Measurements from ENCODE around the gene SPTBN4.
"Not testable (repeated sequence)": the region's sequence is repeated elsewhere in the genome, so short reads cannot be mapped to it uniquely, and the experiment has no call there.

Gene SPTBN4

GRCh38 chr19:40589591-40590429 lies 123.0 kb downstream of the SPTBN4 start:
- DNase-seq, result no peak

GRCh38 chr19:40590464-40591265 lies 123.9 kb downstream of the SPTBN4 start:
- DNase-seq, result no peak

GRCh38 chr19:40591724-40592123 lies 124.9 kb downstream of the SPTBN4 start:
- not testable (repeated sequence) for DNase-seq

GRCh38 chr19:40592170-40592569 lies 125.4 kb downstream of the SPTBN4 start:
- DNase-seq, result peak; percentile 61

GRCh38 chr19:40594255-40594654 lies 127.5 kb downstream of the SPTBN4 start:
- DNase-seq, result no peak

- DNase-seq, result no peak
These were observed 127.9 kb downstream of the SPTBN4 start for GRCh38 chr19:40594657-40595091.

GRCh38 chr19:40596608-40597328 lies 130.0 kb downstream of the SPTBN4 start:
- no peak for DNase-seq

GRCh38 chr19:40597329-40597838 lies 130.6 kb downstream of the SPTBN4 start:
- DNase-seq, result no peak

- peak; percentile 86 for DNase-seq
These were observed 131.5 kb downstream of the SPTBN4 start for GRCh38 chr19:40598121-40598917.

GRCh38 chr19:40598918-40599307 lies 132.1 kb downstream of the SPTBN4 start:
- DNase-seq, result no peak

GRCh38 chr19:40599331-40599901 lies 132.6 kb downstream of the SPTBN4 start:
- peak; percentile 45 for DNase-seq

GRCh38 chr19:40599902-40600569 lies 133.2 kb downstream of the SPTBN4 start:
- DNase-seq, result no peak

- DNase-seq, result no peak
These were observed 133.9 kb downstream of the SPTBN4 start for GRCh38 chr19:40600570-40601133.

GRCh38 chr19:40601134-40601974 lies 134.6 kb downstream of the SPTBN4 start, which contains the start of gene LTBP4:
Gene LTBP4, plus strand, starts transcription at chr19:40601369. Its CDS starts 19 bp downstream, at chr19:40601388.
- DNase-seq, result peak; percentile 50

GRCh38 chr19:40603071-40603388 lies 136.2 kb downstream of the SPTBN4 start:
- no peak for DNase-seq

- DNase-seq, result peak; percentile 99
These were observed 136.8 kb downstream of the SPTBN4 start for GRCh38 chr19:40603389-40604170.

- no peak for DNase-seq
These were observed 137.4 kb downstream of the SPTBN4 start for GRCh38 chr19:40604171-40604646.

GRCh38 chr19:40604647-40605215 lies 137.9 kb downstream of the SPTBN4 start:
- no peak for DNase-seq

Data from CD4-positive, alpha-beta T cell treated with Interleukin-17A for 1 hour (primary cell).